ENCODE results near the gene DACH1.

DACH1 gene

DNA sequence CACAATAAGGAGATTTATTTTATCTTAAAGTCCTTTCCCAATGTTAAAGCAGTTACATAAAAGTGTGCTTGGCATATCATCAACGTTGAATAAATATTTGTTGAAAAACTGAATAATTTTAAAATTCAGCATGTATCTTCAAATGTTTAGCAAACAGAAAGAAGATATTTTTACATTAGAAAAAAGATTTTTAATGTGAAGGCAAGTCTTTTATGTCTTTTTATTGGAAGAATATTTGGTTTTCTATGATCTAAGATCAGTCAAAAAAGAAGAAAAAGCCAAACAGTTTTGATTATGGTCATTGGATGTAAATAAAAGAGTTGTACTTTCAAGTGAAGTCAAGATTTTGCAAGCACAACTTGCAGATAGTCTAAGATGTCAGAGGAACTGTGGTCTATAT lies 397.4 kb downstream of the DACH1 start:
- DNase-seq, result no peak

GRCh38 chr13:71464686-71465085 lies 402.3 kb downstream of the DACH1 start:
- DNase-seq, result no peak

DNA sequence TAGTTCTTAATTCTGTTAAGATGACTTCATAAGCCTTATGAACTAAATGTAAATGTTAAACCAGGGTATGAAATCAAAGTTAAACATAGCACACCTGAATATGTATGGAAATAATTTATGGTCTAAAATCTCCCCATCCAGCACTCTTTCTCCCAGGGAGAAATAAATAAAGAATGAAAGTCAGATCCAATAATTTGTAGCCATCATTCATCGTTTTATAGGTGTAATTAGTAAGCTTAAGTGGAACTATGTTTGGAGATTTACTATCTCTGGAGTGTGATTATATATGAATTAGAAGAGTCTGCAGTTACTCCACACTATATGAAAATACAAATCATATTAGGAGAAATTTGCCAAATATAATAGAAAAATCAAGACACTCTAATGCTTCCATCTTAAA lies 405.1 kb downstream of the DACH1 start:
- DNase-seq, result no peak

- DNase-seq, result no peak
These were observed 406.8 kb downstream of the DACH1 start for GRCh38 chr13:71460211-71460610.

DNA sequence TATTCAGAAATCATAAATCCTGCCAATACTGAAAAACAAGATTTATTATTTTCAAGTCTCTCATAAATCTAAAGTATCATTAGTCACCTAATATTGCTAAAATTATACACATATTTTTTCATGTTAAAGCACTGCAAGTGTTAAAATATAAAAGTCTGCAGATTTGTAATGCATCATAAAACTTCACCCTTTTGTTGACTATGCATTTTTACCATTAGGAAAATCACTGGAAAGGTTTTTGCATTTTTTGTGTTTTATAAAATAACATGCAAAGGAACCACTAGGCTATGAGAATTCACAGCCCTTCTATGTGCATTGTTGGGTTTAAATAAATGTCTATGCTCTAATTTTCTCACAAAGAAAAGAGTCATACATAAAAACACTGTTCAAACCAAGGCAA lies 407.3 kb downstream of the DACH1 start:
- no peak for DNase-seq

- no peak for DNase-seq
These were observed 409.4 kb downstream of the DACH1 start for GRCh38 chr13:71457645-71458044.

DNA sequence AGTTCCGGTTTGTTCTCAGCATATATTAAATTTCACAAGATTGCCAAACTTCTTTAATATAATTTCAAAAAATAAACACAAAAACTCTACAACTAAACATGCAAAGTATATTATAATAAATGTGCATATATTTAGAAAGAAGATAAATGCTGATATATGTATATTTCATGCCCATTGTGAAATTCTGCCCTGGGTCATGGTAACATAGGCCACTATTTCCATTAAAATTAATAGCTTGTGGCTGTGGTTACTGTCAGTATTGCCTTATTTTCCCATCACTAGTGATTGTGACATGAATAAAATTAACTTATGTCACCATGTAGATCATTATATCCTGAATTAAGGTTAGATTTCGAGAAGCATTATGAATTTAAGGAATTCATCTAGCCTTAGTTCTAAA lies 410.9 kb downstream of the DACH1 start:
- no peak for DNase-seq

- no peak for DNase-seq
These were observed 412.5 kb downstream of the DACH1 start for GRCh38 chr13:71454509-71454908.

GRCh38 chr13:71448080-71448630 lies 418.8 kb downstream of the DACH1 start:
- DNase-seq, result no peak

- no peak for DNase-seq
These were observed 429.3 kb downstream of the DACH1 start for GRCh38 chr13:71437704-71438103.

DNA sequence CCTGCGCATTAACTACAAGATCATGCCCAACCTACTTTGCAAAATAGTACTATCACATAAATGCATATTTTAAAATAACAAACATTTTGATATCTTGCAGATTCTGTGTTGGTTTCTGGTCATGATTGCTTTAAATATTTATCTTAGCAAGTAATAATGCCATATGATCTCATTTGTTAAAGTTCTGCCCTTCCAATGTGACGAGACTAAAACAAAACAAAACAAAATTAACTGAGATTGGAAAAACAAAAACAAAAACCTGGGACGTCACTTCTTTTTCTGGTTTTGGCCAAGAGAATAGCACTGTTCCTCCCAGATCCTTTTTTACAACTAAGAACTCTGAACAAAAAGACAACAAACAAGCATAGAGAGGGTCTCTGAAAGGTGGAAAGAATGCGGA lies 436.3 kb downstream of the DACH1 start:
- DNase-seq, result no peak

DNA sequence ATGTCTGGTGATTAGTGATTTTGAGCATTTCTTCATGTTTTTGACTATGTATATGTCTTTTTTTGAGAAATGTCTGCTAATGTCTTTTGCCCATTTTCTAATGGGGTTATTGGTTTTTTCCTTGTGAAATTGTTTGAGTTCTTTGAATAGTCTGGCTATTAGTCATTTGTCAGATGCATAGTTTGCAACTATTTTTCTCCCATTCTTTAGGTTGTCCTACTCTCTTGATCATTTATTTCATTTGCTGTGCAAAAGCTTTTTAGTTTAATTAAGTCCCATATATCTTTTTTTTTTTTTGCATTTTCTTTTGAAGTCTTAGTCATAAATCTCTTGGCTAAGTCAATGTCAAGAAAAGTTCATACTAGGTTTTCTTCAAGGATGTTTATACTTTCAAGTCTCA lies 449.8 kb downstream of the DACH1 start:
- no peak for DNase-seq

DNA sequence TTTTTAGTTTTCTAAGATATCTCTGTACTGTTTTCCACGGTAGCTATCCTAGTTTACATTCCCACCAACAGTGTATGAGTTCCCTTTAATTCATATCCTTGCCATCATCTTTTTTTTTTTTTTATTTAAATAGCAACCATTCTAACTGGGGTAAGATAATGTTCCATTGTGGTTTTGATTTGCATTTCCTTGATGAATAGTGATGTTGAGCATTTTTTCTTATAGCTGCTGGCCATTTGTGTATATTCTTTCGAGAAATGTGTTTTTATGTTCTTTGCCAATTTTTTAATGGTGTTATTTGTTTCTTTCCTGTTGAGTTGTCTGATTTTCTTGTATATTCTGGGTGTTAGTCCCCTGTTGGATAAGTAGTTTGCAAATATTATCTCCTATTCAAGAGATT lies 454.8 kb downstream of the DACH1 start:
- DNase-seq, result no peak

DNA sequence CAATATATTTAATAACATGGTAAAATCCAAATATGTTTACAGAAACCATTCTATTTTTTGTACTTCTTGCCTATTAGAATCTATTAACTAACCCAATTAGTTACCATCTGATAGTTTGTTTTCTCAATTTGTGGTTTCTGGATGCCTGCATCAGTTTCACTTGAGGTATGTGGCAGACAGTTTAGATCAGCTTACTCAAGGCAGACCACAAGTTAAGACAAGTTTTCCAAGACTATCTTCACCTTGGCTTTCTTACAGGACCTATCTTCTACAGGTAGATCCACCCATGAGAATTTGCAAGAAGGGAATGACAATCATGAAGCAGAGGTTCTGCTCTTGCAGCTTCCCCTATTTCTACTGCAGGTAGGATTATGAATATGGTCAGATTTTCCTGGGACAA lies 458.6 kb downstream of the DACH1 start:
- no peak for DNase-seq

DNA sequence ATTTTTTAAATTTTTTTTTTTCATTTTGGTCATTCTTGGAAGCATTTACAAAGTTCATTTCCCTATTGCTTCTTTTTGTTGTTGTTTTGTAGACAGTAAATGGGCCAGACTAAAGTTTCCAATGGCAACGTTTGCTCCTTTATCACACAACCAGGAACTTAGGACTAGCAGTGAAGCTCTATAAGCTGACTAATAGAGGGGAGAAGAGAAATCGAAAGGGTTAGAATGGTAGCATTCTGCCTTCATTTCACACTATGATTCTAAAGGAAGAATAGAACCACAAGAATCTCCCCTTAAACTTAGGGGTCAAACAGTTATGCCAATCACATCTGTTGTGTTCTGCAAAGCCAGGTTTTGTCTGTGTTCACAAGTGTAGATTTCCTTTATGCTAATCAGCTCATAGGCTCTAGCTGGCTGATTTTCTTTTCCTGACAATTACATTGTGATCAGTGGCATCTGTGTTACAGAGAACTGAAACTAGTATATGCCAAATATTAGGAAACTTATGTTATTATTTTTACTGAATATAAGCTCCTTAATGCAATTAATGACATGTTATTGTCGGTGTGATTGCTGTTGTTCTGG lies 467.3 kb downstream of the DACH1 start:
- DNase-seq, result no peak

DNA sequence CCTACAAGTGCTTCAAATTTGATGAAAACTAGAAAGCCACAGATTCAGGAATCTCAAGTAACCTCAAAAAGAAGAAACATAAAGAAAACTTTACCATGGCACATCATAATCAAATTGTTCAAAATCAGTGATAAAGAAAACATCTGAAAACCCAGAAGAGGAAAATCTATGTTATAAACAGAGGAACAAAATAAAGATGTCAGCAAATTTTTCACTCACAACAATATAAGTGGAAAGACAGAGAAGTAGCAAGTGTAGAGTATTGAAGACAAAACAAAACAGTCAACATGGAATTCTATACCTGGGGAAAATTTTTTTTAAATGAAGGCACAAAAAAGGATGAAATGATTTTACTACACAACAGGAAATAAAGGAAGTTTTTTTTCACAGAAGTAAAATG lies 470.9 kb downstream of the DACH1 start:
- DNase-seq, result no peak

DNA sequence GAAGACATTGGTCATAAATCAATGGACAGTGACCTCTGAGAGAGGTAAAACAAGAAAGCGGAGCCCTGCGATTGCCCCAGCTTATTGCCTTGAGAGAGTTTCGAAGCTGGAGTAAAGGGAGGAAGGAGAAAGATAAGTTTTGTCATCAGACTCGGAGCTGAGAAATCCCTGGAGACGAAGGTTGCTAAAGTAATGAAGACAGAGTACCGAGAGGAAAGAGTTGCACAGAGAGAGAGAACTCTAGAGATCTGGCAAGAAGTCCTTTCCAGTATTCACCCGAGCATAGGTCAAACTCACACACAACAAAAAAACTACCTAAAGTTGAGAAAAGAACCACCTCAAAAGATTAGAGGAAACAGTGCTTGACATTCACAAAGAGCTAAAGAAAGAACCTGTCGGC lies 472.0 kb downstream of the DACH1 start:
- no peak for DNase-seq

DNA sequence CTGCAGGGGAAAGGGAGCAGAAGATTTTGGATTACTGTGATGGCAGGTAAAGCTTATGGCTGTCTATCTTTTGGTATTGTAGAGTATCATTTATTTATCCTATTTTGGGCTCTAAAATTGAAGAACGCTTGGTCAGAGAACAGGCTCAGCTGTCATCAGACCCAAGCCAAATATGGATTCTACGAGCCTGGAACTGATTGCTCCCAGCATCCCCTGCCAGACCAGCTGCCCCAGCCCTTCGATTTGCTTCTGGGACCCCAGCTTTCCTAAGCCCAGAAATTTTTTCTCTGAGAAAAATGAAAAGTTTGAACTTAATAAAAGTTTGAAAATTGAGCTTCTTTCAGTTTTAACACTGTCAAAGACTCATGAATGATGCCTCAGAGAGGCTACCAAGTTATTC lies 472.8 kb downstream of the DACH1 start:
- DNase-seq, result no peak

Measured in CD4-positive, alpha-beta T cell treated with Interleukin-15 for 1 hour (primary cell).